Fibroblast of peridontal ligament (primary cell): ENCODE results near the gene MDN1.

Experiments
- DNase-seq: peaks from one replicate; pipeline ENCODE4 v3.0.0-alpha.2; 2010; ENCODE audit errors: extremely low read depth

The MDN1 gene

DNA sequence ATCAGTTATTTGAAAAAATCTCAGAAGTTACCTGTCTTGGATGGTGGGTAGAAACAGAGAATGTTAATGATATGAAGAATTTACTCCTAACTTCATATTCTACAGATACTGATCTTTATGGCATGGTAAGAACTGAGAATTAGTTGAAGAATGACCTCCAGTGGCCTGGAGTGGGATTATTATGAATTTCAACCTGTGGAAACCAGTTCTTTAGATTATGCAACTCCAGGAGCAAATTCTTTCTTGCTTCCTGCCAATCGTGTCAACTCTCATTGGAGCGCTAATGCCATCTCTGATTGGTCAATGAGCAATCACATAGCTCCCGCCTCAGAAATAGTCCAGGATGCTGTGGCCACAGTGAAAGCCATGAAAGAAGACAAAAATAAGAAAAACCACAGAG, 221.6 kb downstream of the MDN1 start:
- peak; percentile 24 for DNase-seq

- DNase-seq = no peak
Observed at GRCh38 chr6:89597372-89597771, 222.2 kb downstream of the MDN1 start.

GRCh38 chr6:89596484-89596883, 223.1 kb downstream of the MDN1 start:
- no peak for DNase-seq

DNA sequence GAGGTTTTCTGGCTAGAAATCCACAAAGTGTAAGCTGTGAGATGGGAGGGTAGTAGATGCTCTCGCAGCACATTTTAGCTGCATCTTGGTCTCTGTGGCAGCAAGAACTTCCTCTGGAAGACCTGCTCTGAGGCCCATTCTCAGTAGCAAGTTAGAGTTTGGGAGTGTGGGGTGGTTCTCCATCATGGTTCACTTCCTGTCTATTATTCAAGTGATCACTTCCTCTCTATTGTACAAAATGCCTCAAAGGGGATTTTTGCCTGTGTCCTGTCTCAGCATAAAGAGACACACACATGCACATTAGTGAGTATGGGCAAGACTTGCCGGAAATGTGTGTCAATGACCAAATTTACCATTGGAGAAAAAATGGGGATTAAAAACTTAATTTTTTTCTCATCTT, 223.5 kb downstream of the MDN1 start:
- DNase-seq = no peak
